DMS79 (cell line): ENCODE data around the gene MGMT.

Experiments
- DNase-seq: peaks from one replicate; lab custom pipeline; 2025; lab: John Stamatoyannopoulos, UW

MGMT gene

DNA sequence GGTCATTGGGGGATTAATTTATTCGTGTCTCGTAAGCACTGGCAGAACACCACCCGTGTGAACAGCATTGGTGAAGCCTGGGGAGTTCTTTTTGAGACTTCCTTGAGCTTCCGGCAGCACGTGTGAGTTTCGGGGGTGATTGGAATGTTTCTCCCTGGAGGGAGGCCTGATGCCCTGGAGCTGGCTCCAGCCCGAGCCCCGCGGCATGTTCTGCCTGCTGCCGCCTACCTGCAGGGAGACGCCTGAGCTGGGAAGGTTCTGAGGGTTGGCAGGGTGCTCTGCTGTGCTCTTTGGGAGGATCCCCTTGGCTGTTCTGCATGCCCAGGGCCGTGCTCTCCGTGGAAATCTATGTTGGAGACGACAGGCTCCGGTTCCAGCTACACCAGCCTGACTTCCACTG, 159.3 kb downstream of the MGMT start:
- no peak for DNase-seq

DNA sequence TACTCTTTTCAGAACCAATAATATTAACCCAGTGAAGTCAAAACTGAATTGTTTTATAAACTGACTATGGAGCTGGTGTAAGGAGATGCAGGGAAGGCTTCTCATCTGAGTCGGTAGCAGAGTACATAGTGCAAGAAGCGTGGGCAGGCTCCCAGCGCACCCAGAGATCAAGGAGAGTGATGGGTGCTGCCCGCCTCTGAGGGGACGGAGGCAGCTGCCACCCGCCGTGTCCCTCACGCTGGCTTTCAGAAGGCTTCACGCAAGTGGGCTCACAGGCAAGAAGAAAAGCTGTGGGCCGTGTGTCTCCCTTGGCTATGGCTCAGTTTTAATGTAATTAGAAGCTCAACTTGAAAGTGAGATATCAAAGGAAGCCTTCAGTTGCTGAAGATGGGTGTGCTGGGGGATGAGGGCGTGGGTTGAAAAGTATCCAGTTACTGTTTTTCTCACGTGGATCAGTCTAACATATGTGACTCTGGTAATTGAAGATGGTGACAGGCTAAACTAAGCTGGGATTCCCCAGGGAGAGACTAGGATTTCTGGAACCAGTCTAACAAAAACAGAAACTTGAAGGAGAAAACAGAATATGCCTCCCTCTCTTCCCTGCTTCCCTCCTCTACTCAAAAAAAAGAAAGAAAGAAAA, 159.9 kb downstream of the MGMT start:
- no peak for DNase-seq

DNA sequence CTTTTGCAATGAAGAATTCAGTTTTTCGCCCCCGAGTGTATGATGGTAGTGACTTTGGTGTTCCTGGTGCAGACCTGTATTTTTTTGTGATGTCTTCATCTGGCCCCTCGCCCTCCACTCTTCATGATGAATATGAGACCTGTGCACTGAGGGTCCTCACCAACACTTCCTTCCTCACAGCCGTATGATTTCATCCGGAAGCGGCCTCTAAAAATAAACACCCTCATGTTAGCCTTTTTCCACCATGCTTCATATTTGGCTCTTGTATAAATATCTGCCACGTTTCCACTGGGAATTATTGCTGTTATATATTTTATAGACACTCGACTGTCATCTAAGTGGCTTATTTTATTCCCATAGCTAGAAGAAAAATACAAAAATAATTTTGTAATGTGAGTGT, 160.4 kb downstream of the MGMT start:
- DNase-seq, result no peak

DNA sequence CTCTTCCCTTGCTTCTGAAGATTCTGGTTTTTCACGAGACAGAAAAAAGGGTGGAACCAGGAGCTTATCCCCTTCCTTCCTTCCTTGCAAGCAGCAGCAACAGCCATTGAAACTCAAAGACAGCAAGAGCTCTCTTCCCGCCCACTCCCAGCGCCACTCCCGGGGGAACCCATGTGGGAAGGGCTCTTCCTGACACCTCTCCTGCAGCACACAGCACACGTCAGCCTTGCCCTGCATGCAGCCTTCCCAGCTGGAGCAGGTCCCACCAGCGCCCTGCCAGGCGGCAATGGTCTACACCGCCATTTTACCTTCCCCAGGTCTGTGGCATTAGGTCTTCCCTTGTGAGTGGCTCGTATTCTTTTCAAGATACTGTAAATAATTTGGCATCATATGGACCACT, 161.8 kb downstream of the MGMT start:
- no peak for DNase-seq

DNA sequence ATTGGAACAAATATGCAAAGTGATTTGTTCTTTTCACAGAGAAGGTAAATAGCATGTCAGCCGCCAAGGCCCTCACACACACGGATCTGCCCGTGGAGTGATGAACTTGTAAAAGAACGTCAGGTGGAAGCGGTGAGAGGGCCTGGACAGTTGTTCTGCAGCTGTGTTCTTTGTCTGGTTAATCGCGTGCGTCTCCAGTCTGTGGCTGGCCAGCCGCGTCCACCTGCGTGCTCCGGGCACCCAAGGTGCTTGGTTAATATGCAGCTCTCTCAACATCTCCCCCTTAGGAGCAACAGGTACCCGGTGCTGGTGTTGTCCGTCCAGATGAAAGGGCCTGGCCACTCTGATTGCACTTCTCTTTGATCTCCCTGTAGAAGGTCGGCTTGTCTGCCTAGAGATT, 162.9 kb downstream of the MGMT start:
- no peak for DNase-seq

DNA sequence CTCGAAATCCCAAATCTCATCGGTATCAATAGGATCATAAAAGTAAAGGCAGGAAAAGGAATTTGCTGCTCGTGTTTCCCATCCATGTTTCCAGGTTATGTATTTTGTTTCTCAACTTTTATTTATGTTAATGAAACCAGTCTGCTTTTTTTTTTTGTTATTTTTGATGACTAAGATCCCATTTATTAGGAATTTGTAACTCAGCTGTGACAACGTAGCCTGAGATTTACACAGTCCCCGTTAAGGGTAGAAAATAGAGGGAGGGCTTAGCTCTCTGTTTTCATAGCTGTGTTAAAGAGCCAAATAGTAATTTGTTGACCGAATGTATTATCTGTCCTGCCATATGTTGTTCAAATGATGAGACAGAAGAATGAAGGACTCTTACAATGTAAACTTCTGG, 164.0 kb downstream of the MGMT start:
- no peak for DNase-seq

DNA sequence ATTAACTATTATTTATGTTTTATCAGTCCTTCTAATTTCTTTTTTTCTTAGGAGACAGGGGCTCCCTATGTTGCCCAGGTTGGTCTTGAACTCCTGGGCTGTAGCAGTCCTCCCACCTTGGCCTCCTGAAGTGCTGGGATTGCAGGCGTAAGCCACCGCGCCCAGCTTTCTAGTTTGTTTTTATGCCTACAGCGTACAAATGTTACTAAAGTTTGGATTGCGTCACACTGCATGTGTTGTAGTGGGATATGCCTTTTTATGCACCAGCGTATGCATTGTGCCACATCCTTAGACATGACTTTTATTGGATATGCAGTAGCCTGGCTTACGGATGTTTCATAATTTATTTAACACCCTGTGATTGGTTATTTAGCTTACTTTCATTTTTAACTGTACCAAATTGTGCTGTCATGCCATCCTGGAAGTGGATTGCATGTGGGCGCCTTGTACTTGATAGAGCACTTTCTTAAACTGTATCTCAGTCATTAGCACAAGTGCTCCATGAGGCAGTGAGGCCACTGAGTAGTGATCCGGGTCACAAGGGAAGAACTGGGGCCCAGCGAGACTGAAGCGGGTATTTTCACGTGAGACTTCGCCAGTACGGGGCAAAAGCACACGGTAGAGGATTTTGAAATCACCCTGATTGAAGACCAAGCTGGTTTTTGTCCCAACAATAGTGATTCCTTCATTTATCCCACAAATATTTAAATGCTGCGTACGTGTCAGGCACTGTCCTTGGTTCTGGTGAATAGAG, 165.0 kb downstream of the MGMT start:
- DNase-seq, result no peak

DNA sequence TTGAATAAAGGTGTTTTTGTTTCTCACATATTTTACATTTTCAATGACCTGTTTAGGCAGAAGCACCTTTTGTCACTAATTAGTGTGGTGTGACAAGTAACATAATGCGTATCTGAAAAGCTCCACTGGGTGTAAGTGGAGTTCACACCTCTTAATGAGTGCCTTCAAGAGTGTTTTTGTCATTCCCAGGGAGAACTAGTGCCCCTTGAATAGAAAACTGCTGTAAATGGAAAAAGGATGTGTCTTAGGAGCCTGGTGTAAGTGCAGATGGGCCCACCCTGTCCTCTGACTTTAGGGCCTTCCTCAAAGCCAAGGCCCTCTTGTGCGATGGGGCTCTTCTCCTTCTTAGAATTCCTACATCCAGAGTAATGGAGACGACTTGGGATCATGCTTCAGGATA, 170.0 kb downstream of the MGMT start:
- DNase-seq, result no peak

DNA sequence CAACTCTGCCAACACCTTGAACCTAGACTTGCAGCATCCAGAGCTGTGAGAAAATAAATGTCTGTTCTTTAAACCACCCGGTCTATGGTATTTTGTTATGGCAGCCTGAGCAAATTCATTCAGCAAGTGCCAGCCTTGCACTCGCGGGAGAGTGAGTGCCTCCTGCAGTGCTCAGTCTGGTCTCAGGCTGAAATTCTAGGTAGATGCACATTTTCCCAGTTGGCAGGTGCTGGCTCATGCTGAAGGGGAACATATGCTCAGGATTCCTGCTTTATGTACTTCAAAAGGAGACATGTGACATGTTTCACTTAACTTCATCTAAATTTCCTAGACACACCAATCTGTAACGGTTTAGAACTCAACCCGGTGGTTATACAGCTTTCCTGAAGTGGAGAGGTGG, 170.8 kb downstream of the MGMT start:
- DNase-seq, result no peak

DNA sequence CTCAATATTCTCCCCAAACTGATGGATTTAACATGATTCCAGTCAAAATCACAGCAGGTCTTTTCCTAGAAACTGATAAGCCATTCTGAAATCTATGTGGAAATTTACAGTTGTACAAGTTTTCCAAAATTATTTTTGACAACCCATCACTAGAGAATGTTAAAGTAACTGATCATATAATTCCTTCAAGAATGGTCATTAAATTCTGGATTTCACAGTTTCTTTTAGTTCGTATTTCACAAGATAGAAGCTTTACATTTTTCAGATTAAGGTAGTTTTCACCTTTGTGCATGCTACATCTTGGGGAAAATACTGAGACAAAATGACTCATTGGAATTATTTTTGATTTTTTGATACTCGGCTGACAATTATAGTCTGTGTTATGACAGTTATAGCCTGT, 174.3 kb downstream of the MGMT start:
- DNase-seq, result no peak

DNA sequence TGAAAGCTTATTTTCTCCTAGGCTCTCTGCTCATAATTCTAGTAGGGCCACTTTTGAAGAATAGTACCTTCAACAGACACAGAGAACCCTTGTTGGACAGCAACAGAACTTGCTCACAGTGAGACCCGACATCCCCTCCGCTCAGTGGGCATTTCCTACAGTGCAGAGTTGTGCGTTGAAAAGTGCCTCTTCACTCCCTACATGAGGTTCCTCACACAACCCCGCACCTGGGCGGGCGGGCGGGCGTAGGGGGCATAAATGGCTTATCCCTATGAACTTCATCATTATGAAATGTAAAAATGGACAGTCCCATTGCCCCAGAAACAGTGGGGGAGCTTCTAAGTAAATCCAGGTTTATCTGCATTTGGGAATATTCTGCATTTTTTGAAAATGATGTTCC, 174.9 kb downstream of the MGMT start:
- no peak for DNase-seq

DNA sequence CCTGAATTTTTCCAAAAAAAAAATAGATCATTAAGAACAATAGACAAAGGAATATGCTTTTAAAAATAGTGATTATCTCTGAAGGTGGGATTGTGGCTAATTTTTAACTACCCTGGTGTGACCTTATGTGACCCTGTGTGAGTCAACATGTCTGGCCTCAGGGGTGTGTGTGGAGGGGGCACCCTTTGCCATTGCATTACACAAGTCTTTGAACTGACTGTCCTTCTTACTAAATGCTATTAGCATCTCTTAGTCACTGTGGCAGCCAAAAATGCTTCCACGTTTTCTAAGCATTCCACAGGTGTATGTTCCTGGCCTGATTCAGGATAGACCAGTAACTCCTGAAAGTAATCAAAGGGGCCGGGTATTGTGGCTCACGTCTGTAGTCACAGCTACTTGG, 175.4 kb downstream of the MGMT start:
- DNase-seq, result no peak

DNA sequence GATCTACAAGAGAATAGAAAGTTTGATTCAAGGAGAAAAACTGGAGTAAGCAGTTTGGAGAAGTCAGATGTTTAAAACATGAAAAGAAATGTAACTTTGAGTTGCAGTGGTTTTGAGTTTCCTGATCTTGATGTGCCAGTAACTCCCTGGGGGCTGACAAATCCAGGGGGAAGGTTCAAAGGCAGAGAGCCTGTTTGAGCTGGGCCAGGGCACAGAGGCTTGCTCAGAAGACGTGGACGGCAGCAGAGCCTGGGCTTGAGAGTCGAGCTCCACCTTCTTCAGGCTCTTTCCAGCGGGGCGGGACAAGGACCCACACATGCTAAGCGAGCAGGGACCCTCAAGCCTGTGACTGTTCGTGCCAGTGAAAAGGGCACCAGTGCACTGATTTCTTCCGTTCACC, 176.2 kb downstream of the MGMT start:
- DNase-seq, result no peak

DNA sequence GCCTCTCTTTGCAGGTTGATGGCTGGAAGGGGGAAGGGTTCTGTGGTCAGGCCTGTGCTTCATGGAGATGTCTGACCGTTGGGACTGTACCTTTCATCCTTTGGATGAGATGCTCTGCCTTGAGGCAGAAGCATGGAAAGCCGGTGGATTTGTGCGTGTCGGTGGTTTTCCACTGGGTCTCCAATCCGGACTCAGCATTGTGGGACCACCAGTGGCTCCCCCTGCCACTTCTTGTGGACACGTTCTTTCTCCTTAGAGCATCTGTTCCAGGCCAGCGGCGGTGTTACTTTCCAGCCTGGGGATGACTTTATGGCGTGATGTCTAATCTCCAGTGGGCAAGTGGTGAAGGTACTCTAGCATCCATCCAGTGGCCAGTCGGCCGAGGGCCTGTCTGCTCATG, 178.4 kb downstream of the MGMT start:
- DNase-seq, result no peak

DNA sequence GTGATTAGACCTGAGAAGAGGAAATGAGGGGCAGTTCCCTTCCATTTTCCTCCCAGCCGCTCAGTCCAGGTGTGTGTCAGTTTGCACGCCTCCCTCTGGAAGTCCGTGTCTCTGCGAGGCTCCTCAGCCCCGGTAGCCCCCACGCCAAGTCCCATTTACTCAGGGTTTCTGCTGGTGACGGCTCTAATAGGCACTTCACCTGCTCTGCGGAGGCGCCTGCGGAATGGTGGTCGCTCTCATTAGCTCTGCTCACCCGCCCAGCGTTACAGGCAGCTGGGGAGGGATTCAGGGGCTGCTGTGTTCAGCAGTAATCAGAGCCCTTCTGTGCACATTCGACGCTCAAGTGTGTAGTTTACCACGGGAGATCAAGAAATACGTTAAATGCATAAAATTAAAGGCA, 179.9 kb downstream of the MGMT start:
- no peak for DNase-seq

DNA sequence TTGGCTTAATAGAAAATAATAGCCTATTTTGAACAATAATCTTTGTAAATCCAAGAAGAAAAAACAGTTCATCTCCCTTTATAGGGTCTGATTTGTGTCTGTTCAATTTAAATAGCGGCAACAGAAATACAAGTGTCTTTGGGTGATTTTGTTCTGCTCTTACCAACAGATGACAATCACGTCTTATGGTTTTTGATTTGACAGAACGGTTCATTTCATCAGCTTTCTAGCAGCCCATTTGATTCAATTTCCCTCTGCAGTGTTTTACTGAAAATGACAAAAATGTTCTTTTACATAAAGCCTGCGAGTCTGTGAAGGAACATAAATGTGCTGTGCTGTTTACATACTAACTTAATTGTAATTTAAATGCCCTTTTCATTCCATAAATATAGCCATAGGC, 180.5 kb downstream of the MGMT start:
- DNase-seq, result no peak

DNA sequence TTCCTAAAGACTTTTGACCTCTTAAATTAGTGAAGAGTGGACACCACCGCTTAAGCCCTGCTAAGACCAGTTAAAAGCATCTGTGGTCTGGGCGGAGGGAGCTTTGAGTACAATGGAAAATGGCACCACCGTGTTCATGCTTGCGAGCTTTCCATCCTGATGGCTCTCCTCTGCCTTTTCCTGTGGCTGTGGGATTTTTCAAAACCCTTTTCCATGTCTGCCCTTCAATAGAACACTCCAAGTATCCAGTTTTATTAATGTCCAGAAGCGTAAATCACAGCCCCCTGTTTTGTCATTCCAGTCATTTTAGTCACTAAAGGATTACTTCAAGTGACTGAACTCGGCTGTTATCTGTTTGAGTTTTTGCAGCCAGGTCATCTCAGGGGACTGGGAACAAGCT, 181.8 kb downstream of the MGMT start:
- no peak for DNase-seq

DNA sequence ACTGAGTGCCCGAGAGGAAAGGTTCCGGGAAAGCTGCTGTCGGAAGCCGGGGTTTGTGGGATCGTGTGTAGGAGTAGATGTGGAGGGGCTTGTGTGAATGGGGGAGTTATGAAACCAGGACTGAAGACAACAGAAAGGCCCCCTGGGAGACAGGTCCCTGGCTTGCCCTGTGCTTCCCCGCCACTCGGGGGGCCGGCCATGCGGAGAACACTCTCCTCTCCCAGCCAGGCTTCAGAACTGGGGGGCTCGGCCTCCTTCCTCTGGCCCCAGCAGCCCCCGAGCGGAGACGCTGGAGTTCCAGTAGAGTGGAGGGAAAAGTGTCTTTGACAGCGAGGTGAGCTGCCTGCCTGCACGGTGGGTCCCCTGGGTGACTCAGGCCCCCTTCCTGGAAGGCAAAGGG, 185.0 kb downstream of the MGMT start:
- no peak for DNase-seq

DNA sequence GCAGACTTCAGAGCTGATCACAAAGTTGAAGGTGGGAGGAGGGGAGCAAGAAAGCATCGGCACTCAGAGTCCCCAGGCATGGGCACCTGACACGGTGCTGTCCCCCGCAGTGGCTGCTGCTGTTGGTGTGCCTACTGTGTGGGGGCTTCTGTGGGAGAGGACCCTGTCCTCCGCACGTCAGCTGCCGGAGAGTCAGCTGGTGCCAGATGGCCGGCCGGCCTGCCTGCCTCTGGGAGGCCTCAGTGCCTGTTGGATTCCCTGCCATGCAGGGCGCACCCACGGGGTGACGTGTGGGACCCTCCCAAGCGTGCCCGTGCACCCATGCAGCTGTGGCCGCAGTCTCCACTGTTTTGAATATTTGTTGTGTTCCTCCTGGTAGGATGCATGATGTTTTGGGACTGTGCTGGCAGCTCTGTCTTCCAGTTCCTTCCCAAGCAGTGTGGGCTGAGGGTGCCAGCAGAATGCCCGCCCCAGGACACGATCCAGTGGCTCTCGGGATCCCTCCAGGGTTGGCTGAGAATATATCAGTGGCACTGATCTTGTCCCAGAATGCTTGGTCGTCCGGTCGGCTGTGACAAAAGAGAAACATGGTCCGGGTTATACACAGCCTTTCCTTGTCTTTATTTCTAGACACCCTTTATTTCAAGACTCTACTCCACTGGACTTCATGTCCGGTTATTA, 185.6 kb downstream of the MGMT start:
- no peak for DNase-seq

DNA sequence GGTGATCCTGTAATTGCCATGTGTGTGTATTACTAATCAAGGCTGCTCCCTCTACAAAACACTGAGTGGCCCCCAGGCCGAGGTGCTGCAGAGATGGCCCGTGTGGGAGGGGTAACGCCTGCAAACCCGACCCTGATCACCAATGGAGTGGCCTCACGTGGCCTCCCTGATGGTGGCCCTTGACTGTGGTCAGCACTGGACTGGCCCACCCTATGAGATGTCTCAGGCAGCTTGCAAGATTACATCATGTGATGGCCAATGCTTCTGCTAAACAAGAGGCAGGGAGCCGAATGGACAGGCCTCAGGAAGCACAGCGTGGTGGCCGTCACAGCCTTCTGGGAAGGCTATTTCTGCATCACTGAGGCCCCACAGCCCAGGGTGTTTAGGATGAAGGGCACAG, 186.4 kb downstream of the MGMT start:
- DNase-seq, result no peak

DNA sequence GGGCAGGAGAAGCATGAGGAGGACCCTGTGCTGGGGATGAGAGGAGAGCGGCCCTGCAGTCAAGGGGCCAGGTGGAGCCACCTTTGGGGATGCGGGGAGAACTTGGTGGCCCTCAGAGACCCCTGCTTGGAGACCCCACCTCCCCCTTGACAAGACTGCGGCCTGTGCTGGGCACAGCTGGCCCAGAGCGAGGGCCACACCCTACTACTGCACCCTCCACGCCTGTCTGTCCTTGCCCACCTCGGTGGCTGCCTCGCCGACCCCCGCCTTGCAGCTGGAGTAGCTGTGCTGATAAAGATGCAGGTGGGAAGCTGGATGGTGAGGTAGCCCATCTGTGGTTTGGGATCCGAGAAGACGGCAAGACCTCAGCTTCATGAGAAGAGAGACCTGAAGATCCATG, 186.8 kb downstream of the MGMT start:
- no peak for DNase-seq

DNA sequence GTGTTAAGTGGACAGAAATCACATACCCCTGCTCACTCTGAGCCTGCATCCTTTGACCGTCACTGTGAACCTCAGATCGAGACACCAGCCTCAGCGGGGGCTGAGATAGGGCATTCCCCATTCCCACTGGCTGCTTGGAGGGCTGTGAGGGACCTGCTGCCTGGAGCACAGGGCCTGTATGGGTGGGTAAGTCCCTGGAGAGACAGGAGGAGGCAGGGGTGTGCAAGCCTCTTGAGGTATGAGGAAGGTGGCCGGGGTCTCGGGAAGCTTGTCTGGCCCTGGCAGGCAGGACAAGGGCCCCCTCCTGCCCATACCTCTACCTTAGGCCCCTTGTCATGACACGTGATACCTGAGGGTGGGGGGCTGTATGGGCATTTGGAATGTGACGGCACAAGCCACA, 187.4 kb downstream of the MGMT start:
- DNase-seq, result no peak

DNA sequence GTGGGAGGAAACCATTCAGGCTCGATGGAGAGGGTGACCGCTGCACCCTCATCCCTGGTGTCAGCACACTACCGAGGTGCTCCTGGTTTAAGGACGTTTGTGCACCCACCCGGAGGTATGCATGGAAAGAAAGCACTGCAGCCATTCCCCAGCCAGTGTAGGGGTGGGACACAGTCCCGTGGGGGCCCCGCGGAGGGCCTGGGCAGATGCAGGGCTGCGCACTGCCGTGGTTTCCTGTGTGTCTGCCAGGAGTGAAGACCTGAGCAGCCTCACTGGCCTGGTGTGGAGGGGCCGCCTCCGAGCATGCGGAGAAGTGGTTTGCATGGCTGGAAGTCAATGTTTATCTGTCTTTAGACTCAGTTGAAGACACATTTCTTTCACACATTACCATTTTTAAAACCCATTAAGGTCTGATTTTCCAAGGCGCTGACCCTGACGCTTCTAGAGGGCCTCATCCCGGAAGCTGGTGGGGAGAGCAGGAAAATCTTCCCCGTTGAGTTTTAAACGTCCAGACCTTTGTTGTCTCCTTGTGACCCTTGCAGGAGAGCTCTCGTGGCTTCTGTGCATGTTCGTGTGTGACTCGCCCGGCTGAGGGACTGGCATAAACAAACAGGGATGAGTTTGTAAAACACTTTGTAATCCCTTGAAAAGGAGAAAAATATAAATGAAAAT, 188.1 kb downstream of the MGMT start:
- no peak for DNase-seq
